HFF-Myc (cell line): ENCODE data around the gene NBAS.

Experiments
- DNase-seq: peaks from one replicate; pipeline ENCODE4 v3.0.0-alpha.2; 2011; ENCODE audit warnings: low read depth; ENCODE audit errors: extremely low read depth
- H3K4me3 ChIP-seq: replicated peaks from 2 replicates; pipeline ENCODE4 v1.5.1; 2011; ENCODE audit warnings: low read depth, mild to moderate bottlenecking, control low read depth, low read length
- CTCF ChIP-seq: IDR thresholded peaks from 2 replicates; pipeline ENCODE4 v1.5.1; 2012; ENCODE audit warnings: mild to moderate bottlenecking, low read depth, low read length, control low read depth; ENCODE audit errors: missing control alignments

Gene NBAS

GRCh38 chr2:15511686-15512085 is 49.4 kb downstream of the NBAS start:
- no peak for TF ChIP-seq CTCF
- no peak for DNase-seq
- no peak overlapping the region for H3K4me3 ChIP-seq

- no peak for TF ChIP-seq CTCF
Observed at GRCh38 chr2:15510552-15510951, 50.6 kb downstream of the NBAS start.

GRCh38 chr2:15510131-15510530 is 51.0 kb downstream of the NBAS start:
- DNase-seq: no peak
- TF ChIP-seq CTCF: no peak

More at GRCh38 chr2:15510552-15510951, 50.6 kb downstream of the NBAS start:
- H3K4me3 ChIP-seq: no peak overlapping the region
- no peak for DNase-seq

GRCh38 chr2:15507697-15508096 is 53.4 kb downstream of the NBAS start:
- no peak overlapping the region for H3K4me3 ChIP-seq
- TF ChIP-seq CTCF: no peak
- no peak for DNase-seq

More at GRCh38 chr2:15510131-15510530, 51.0 kb downstream of the NBAS start:
- no peak overlapping the region for H3K4me3 ChIP-seq

- no peak overlapping the region for H3K4me3 ChIP-seq
- DNase-seq: no peak
- no peak for TF ChIP-seq CTCF
Observed at GRCh38 chr2:15507061-15507460, 54.1 kb downstream of the NBAS start.

- H3K4me3 ChIP-seq: no peak overlapping the region
- no peak for TF ChIP-seq CTCF
- DNase-seq: no peak
Observed at GRCh38 chr2:15506229-15506819, 54.8 kb downstream of the NBAS start.
